GM10847 (cell line): ENCODE data around the gene UPK3BL1.
"Not testable (repeated sequence)": the region's sequence is repeated elsewhere in the genome, so short reads cannot be mapped to it uniquely, and the experiment has no call there.

Experiments used
- POLR2A ChIP-seq: IDR thresholded peaks from 2 replicates; pipeline ENCODE4 v1.6.1; 2011; ENCODE audit not compliant: insufficient read length; ENCODE audit errors: extremely low read depth

The UPK3BL1 gene

GRCh38 chr7:102642691-102643090 is at the start of gene UPK3BL1:
TSS of gene UPK3BL1 (minus strand) at chr7:102642791. CDS start at chr7:102642741, 50 bp downstream.
- TF ChIP-seq POLR2A, result not testable (repeated sequence)

- not testable (repeated sequence) for TF ChIP-seq POLR2A
Observed at GRCh38 chr7:102671166-102671955, 28.8 kb upstream of the UPK3BL1 start, which contains the start of gene POLR2J2. TSS of gene POLR2J2 (minus strand) at chr7:102671663. CDS start at chr7:102671601, 62 bp downstream.

GRCh38 chr7:102649924-102650323 is 7.3 kb upstream of the UPK3BL1 start, which contains the start of gene SPDYE2B:
TSS of gene SPDYE2B (plus strand) at chr7:102650319. CDS start at chr7:102652349, 2,030 bp downstream.
- not testable (repeated sequence) for TF ChIP-seq POLR2A

- not testable (repeated sequence) for TF ChIP-seq POLR2A
Observed at GRCh38 chr7:102616507-102617125, 26.0 kb downstream of the UPK3BL1 start, which contains the start of gene RASA4. TSS of gene RASA4 (minus strand) at chr7:102616756. CDS start at chr7:102616689, 67 bp downstream.
